Aorta (tissue), 5 donors: ENCODE results near the gene SDF2L1. TPM values are rescaled to one million over a fixed set of nuclear protein-coding genes. Genes with fewer than 3 reads are reported as not detected.
"Not testable (repeated sequence)": the region's sequence is repeated elsewhere in the genome, so short reads cannot be mapped to it uniquely, and the experiment has no call there.

Experiments used
- ATAC-seq: fragments of 200-7000 bp; cut with Tn5 transposase; one replicate; pipeline ENCODE4 v1.9.1; 2022; ENCODE audit warnings: moderate library complexity; ENCODE audit not compliant: low FRiP score
- DNase-seq, 2 donors: peaks; one replicate each; pipeline ENCODE4 v3.0.0-alpha.2; 2020
- H3K27ac ChIP-seq, 2 donors: one replicate each; pipeline ENCODE4 v1.5.1; 2013; ENCODE audit warnings: low read length in 2 of 2, mild to moderate bottlenecking in 2 of 2, moderate library complexity in 2 of 2, control low read depth in 1 of 2, inconsistent platforms in 1 of 2, low read depth in 1 of 2
- H3K27me3 ChIP-seq, 2 donors: one replicate each; pipeline ENCODE4 v1.6.1; 2013; ENCODE audit warnings: control low read depth in 1 of 2, low read length in 1 of 2, mild to moderate bottlenecking in 1 of 2, moderate library complexity in 1 of 2; ENCODE audit not compliant: insufficient read depth in 2 of 2, control insufficient read depth in 1 of 2
- H3K36me3 ChIP-seq, 2 donors: one replicate each; pipeline ENCODE4 v1.6.1; 2013; ENCODE audit warnings: control low read depth in 1 of 2, low read length in 1 of 2, mild to moderate bottlenecking in 1 of 2; ENCODE audit not compliant: insufficient read depth in 2 of 2, control insufficient read depth in 1 of 2
- H3K4me1 ChIP-seq, 2 donors: one replicate each; pipeline ENCODE4 v1.6.1; 2013; ENCODE audit warnings: low read length in 2 of 2, control low read depth in 1 of 2, mild to moderate bottlenecking in 1 of 2, moderate library complexity in 1 of 2; ENCODE audit not compliant: insufficient read depth in 2 of 2, control insufficient read depth in 1 of 2
- H3K4me3 ChIP-seq, 2 donors: one replicate each; pipeline ENCODE4 v1.5.1; 2013; ENCODE audit warnings: low read length in 2 of 2, control low read depth in 1 of 2, mild to moderate bottlenecking in 1 of 2
- H3K9me3 ChIP-seq: one replicate; pipeline ENCODE4 v1.6.1; 2013; ENCODE audit warnings: mild to moderate bottlenecking, low read length; ENCODE audit not compliant: control insufficient read depth
- WGBS, 2 donors: extraction: QIAGEN DNeasy Blood & Tissue Kit; methylation state at CpG; one replicate each; pipeline ENCODE4 v1.1.7; 2013; 5-methylcytosine and 5-hydroxymethylcytosine counted together
- intact Hi-C, 2 donors: fragments of 100-400 bp; cut with DNase I; formaldehyde crosslinking; loops; one replicate each; pipeline versions ENCODE4 v1.14.2 to v1.15.0; 2022
- polyA plus RNA-seq, 2 donors: library from polyadenylated mRNA; stranded (reverse); fragments of 200-250 nt; gene quantifications; one replicate each; pipeline ENCODE4 v1.2.3, GENCODE V29; 2013
- total RNA-seq, 2 donors: library from RNA; stranded (reverse); fragmentation: NEBNext Ultra II Directional; extraction: Animal tissue kit (Norgen Biotek cat#: 25700); gene quantifications; one replicate each; pipeline ENCODE4 v1.2.1, GENCODE V29; 2021
- donor health status: healthy with polysubstance abuse.
- donor health status: Bipolar disorder and iron deficiency.
- donor health status: DM: no; HTN: no; CAD: no.
- donor health status: DM: no; HTN: no; CAD: no.
- donor health status: DM: yes; HTN: yes; CAD: no.

SDF2L1 gene
- total and polyA plus RNA-seq, 4 donors = 16.7 to 38.7 (median 29.7) TPM

GRCh38 chr22:21641417-21641788 lies 699 bp upstream of the SDF2L1 start:
- peak; percentile 50 for ATAC-seq
- peak in 1 of 2 donors; percentile 71 for DNase-seq
- Histone ChIP-seq H3K36me3 (no peaks in the 10 kb centered on the region), H3K9me3 (no peaks in the 10 kb centered on the region), H3K4me1 (no peaks in the 10 kb centered on the region), H3K27ac (peak overlapping the region in 1 of 2 donors; percentile 58), H3K27me3 (no peaks in the 10 kb centered on the region), H3K4me3 (peak overlapping the region; percentile 23 to 30)
- intact Hi-C loops = no loop called here
- 4 to 6% methylated on average over 9 of the region's 9 CpGs for WGBS, 2 donors

GRCh38 chr22:21642584-21643448 lies 714 bp downstream of the SDF2L1 start:
- peak; percentile 21 for ATAC-seq
- H3K9me3 ChIP-seq = no peaks in the 10 kb centered on the region
- no peaks in the 10 kb centered on the region for H3K36me3 ChIP-seq
- intact Hi-C loops = no loop called here
- WGBS, 2 donors = 1 to 2% methylated on average over 55 to 56 of the region's 56 CpGs
- peak overlapping the region; percentile 32 to 58 for H3K4me3 ChIP-seq
- DNase-seq = peak in 1 of 2 donors; percentile 66
- no peak overlapping the region for H3K27ac ChIP-seq
- no peaks in the 10 kb centered on the region for H3K4me1 ChIP-seq
- H3K27me3 ChIP-seq = no peaks in the 10 kb centered on the region

DNA sequence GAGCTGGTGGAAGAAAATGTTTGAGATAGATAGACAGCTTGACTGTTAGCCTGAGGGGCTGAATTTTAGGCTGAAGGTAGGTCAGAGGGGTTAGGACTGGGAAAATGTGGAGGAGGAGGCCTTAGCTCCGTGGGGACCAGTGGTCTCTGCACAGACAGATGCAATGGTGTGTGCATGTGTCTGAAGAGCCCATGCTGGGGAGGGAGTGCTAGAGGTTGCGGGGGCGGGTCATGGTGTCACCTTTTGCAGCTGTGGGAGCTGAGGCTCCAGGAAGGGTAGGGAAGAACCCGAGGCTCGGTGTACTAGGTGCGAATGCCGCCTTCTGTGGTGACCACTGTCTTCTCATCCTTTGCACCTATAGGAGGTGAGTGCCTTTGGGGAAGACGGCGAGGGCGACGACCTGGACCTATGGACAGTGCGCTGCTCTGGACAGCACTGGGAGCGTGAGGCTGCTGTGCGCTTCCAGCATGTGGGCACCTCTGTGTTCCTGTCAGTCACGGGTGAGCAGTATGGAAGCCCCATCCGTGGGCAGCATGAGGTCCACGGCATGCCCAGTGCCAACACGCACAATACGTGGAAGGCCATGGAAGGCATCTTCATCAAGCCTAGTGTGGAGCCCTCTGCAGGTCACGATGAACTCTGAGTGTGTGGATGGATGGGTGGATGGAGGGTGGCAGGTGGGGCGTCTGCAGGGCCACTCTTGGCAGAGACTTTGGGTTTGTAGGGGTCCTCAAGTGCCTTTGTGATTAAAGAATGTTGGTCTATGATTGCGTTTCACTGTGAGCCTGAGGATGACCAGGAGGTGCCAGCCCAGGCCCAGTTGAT lies 1.6 kb downstream of the SDF2L1 start:
- DNase-seq (no peak), ATAC-seq (no peak)
- no peaks in the 10 kb centered on the region for H3K9me3 ChIP-seq
- H3K27me3 ChIP-seq = no peaks in the 10 kb centered on the region
- no peak overlapping the region for H3K27ac ChIP-seq
- no peaks in the 10 kb centered on the region for H3K4me1 ChIP-seq
- WGBS, 2 donors = 91 to 92% methylated on average over 22 of the region's 22 CpGs
- no peak overlapping the region for H3K4me3 ChIP-seq
- intact Hi-C loops = no loop called here
- H3K36me3 ChIP-seq = no peaks in the 10 kb centered on the region

DNA sequence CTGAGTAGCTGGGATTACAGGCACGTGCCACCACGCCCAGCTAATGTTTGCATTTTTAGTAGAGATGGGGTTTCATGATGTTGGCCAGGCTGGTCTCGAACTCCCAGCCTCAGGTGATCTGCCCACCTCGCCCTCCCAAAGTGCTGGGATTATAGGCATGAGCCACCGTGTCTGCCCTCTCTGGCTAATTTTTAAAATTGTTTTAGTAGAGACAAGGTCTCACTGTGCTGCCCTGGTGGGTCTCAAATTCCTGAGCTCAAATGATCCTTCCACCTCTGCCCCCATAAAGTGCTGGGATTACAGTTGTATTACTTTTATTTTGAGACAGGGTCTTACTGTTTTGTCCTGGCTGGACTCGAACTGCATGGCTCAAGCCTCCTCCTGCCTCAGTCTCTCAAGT lies 3.4 kb downstream of the SDF2L1 start:
- ATAC-seq, H3K4me1 ChIP-seq, DNase-seq, intact Hi-C loops, H3K4me3 ChIP-seq, H3K27me3 ChIP-seq, H3K9me3 ChIP-seq, H3K36me3 ChIP-seq, H3K27ac ChIP-seq: not testable (repeated sequence)
- WGBS, 2 donors = 93 to 96% methylated on average over 6 of the region's 6 CpGs

- peak in 1 of 2 donors; percentile 80 for DNase-seq
- no peak overlapping the region for H3K27ac ChIP-seq
- no peaks in the 10 kb centered on the region for H3K27me3 ChIP-seq
- H3K4me3 ChIP-seq = no peak overlapping the region
- no peaks in the 10 kb centered on the region for H3K36me3 ChIP-seq
- no peaks in the 10 kb centered on the region for H3K4me1 ChIP-seq
- WGBS, 2 donors = 42 to 45% methylated on average over 14 of the region's 14 CpGs
- intact Hi-C loops = no loop called here
- ATAC-seq = peak; percentile 58
- H3K9me3 ChIP-seq = no peaks in the 10 kb centered on the region
Observed at GRCh38 chr22:21646608-21647590, 4.8 kb downstream of the SDF2L1 start.

GRCh38 chr22:21650280-21650679 lies 8.2 kb downstream of the SDF2L1 start:
- H3K27me3 ChIP-seq = no peaks in the 10 kb centered on the region
- ATAC-seq (no peak), DNase-seq (no peak)
- 95 to 98% methylated on average over 7 of the region's 7 CpGs for WGBS, 2 donors
- no peaks in the 10 kb centered on the region for H3K9me3 ChIP-seq
- intact Hi-C loops = no loop called here
- H3K27ac ChIP-seq = no peak overlapping the region
- H3K36me3 ChIP-seq = no peaks in the 10 kb centered on the region
- H3K4me1 ChIP-seq = no peaks in the 10 kb centered on the region
- no peak overlapping the region for H3K4me3 ChIP-seq

DNA sequence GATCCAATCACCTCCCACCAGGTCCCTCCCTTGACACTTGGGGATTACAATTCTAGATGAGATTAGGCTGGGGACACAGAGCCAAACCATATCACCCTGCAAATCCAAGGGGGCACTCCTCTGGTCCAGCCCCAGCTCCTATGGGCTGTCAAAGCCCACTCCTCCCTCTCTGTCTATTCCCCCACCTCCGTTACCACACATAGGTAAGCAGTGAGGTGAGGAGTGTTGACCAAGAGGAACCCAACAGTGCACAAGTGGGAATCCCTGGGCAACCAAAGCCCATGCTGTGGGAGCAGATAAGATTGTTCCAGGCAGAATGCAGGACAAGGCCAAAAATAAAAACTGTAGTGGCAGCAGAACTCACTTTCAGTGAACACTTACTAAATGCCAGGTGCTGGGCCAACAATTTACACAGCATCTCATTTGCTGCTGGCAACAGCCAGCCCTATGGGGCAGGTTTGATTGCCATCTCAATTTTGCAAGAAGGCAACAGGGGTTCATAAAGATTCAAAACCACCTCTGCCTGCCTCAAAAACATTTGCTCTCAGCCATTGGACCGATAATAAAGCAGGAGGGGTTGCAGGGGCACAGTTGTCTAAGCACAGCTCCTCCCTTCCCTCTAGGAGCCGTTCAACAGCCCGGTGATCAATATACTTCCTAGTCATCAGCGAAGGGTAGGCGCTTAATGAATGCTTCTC lies 8.9 kb downstream of the SDF2L1 start:
- H3K4me1 ChIP-seq = no peaks in the 10 kb centered on the region
- H3K4me3 ChIP-seq = no peak overlapping the region
- ATAC-seq (no peak), DNase-seq (no peak)
- H3K27ac ChIP-seq = no peak overlapping the region
- no peaks in the 10 kb centered on the region for H3K36me3 ChIP-seq
- 16 to 26% methylated on average over 6 of the region's 6 CpGs for WGBS, 2 donors
- no peaks in the 10 kb centered on the region for H3K27me3 ChIP-seq
- intact Hi-C loops = no loop called here
- H3K9me3 ChIP-seq = no peaks in the 10 kb centered on the region
